SU-DHL-6 (cell line): ENCODE results near the gene C3orf70.

Experiments
- H2AFZ ChIP-seq: fragments of 200-600 bp; sonication (generic); 2 replicates; pipeline ENCODE4 v1.6.1; 2014; ENCODE audit warnings: low read depth, mild to moderate bottlenecking, moderate library complexity, mixed read lengths, antibody characterized with exemption, low read length; ENCODE audit not compliant: severe bottlenecking
- H3F3A ChIP-seq: fragments of 200-600 bp; shearing (Covaris generic); 2 replicates; pipeline ENCODE4 v1.6.0; 2016; ENCODE audit warnings: antibody characterized with exemption, mild to moderate bottlenecking; ENCODE audit not compliant: insufficient read depth
- H3K27ac ChIP-seq: fragments of 200-600 bp; sonication (generic); 2 replicates; pipeline ENCODE4 v1.5.1; 2016; ENCODE audit warnings: low read depth, mild to moderate bottlenecking, low read length, moderate library complexity, mixed read lengths
- H3K27me3 ChIP-seq: fragments of 200-600 bp; sonication (generic), shearing (Covaris generic); 2 replicates; pipeline ENCODE4 v1.6.0; 2014; ENCODE audit warnings: mild to moderate bottlenecking, low read length
- H3K36me3 ChIP-seq: fragments of 200-600 bp; sonication (generic); 2 replicates; pipeline ENCODE4 v1.6.1; 2014; ENCODE audit warnings: mild to moderate bottlenecking, low read length, mixed read lengths
- H3K4me2 ChIP-seq: fragments of 300-600, 200-600 bp; shearing (Covaris generic), sonication (generic); 2 replicates; pipeline ENCODE4 v1.6.0; 2014; ENCODE audit warnings: low read length, low read depth, mild to moderate bottlenecking; ENCODE audit not compliant: poor library complexity, severe bottlenecking
- H3K4me3 ChIP-seq: fragments of 200-600 bp; sonication (generic); 2 replicates; pipeline ENCODE4 v1.5.1; 2014; ENCODE audit warnings: antibody characterized with exemption, low read length, mild to moderate bottlenecking, mixed read lengths; ENCODE audit not compliant: insufficient read depth, poor library complexity, severe bottlenecking
- H3K79me2 ChIP-seq: fragments of 200-600 bp; sonication (generic); 2 replicates; pipeline ENCODE4 v1.6.1; 2014; ENCODE audit warnings: mild to moderate bottlenecking, low read length, moderate library complexity; ENCODE audit not compliant: insufficient read depth
- H3K9ac ChIP-seq: fragments of 200-600 bp; sonication (generic); 2 replicates; pipeline ENCODE4 v1.7.0; 2014; ENCODE audit warnings: mild to moderate bottlenecking, low read length
- H3K9me2 ChIP-seq: fragments of 200-600 bp; sonication (generic); replicated peaks from 2 replicates; pipeline ENCODE4 v1.6.1; 2014; ENCODE audit warnings: low read length; ENCODE audit not compliant: insufficient read depth
- H3K9me3 ChIP-seq: fragments of 200-600 bp; sonication (generic); 2 replicates; pipeline ENCODE4 v1.6.1; 2014; ENCODE audit warnings: low read length, mixed read lengths; ENCODE audit not compliant: insufficient read depth
- H4K20me1 ChIP-seq: fragments of 200-600 bp; sonication (generic); 2 replicates; pipeline ENCODE4 v1.6.1; 2014; ENCODE audit warnings: low read depth, mild to moderate bottlenecking, antibody characterized with exemption, low read length, moderate library complexity, mixed read lengths
- CTCF ChIP-seq: fragments of 200-600 bp; sonication (generic); IDR thresholded peaks from one replicate; pipeline ENCODE4 v1.5.1; 2017; ENCODE audit warnings: antibody characterized with exemption, mild to moderate bottlenecking, low read length, moderate library complexity; ENCODE audit not compliant: insufficient read depth, poor library complexity, severe bottlenecking
- EZH2phosphoT487 ChIP-seq: fragments of 200-600 bp; sonication (generic), shearing (Covaris generic); conservative IDR thresholded peaks from 2 replicates; pipeline ENCODE4 v1.6.1; 2018; ENCODE audit warnings: mild to moderate bottlenecking, antibody characterized with exemption, low read length, moderate library complexity, mixed read lengths

The C3orf70 gene

DNA sequence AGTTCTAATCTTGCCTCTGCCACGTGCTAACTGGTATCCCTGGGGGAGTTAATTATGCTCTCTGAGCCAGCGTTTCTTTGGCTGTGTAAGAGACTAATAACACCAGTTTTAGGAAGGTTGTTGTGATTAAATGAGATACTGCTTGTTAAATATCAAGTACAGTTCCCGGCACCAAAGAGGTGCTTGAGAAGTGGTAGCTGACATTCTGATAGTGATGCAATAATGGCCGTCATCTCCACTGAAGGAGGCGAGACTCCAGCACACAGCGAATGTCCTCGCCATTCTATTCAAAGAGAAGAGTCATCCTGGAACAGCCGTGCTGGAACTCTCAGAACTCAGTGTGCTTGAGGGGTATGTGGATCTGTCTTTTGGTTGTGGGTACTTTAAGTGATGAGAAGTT is 9.8 kb upstream of the C3orf70 start:
- Histone ChIP-seq H4K20me1 (no peaks in the 10 kb centered on the region), H3K4me3 (no peak overlapping the region), H3K27me3 (no peaks in the 10 kb centered on the region), H3K9me2 (no peaks in the 10 kb centered on the region), H3F3A (no peaks in the 10 kb centered on the region), H3K27ac (no peak overlapping the region), H3K79me2 (no peaks in the 10 kb centered on the region), H3K36me3 (no peaks in the 10 kb centered on the region), H2AFZ (no peak overlapping the region), H3K4me2 (no peak overlapping the region), H3K9ac (no peak overlapping the region), H3K9me3 (no peaks in the 10 kb centered on the region)
- TF ChIP-seq CTCF (no peak), EZH2phosphoT487 (no peak)

DNA sequence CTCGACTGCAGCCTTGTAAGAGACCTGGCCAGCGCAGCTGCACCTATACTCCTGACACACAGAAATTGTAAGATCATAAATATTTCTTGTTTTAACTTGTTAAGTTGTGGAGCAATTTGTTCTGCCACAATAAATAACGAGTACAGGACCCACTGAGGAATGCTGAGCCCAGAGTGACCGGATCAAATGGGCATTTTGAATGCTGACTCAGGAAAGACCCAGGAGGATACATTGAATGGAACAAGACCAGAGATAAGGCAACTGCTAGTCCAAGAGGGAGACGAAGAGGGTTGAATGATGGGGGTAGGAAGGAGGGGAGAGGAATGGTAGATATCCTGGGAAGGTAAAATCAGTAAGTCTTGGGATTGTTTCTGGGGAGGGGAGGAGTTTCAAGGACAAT is 8.9 kb upstream of the C3orf70 start:
- no peak overlapping the region for H3K27ac ChIP-seq
- H3K79me2 ChIP-seq = no peaks in the 10 kb centered on the region
- no peak overlapping the region for H3K9ac ChIP-seq
- H3K4me3 ChIP-seq = no peak overlapping the region
- no peak overlapping the region for H3K4me2 ChIP-seq
- H3K27me3 ChIP-seq = no peaks in the 10 kb centered on the region
- H3K9me3 ChIP-seq = no peaks in the 10 kb centered on the region
- no peaks in the 10 kb centered on the region for H3K36me3 ChIP-seq
- no peaks in the 10 kb centered on the region for H4K20me1 ChIP-seq
- TF ChIP-seq CTCF = no peak
- no peak for TF ChIP-seq EZH2phosphoT487
- H3K9me2 ChIP-seq = no peaks in the 10 kb centered on the region
- no peaks in the 10 kb centered on the region for H3F3A ChIP-seq
- H2AFZ ChIP-seq = no peak overlapping the region

GRCh38 chr3:185157347-185157746 is 4.5 kb upstream of the C3orf70 start:
- H3K9me2 ChIP-seq = no peaks in the 10 kb centered on the region
- TF ChIP-seq EZH2phosphoT487 (no peak), CTCF (no peak)
- no peaks in the 10 kb centered on the region for H4K20me1 ChIP-seq
- H3K36me3 ChIP-seq = no peaks in the 10 kb centered on the region
- no peaks in the 10 kb centered on the region for H3F3A ChIP-seq
- H3K27ac ChIP-seq = no peak overlapping the region
- no peak overlapping the region for H3K4me3 ChIP-seq
- no peak overlapping the region for H3K9ac ChIP-seq
- H3K79me2 ChIP-seq = no peaks in the 10 kb centered on the region
- no peak overlapping the region for H2AFZ ChIP-seq
- no peaks in the 10 kb centered on the region for H3K27me3 ChIP-seq
- H3K9me3 ChIP-seq = no peaks in the 10 kb centered on the region
- no peak overlapping the region for H3K4me2 ChIP-seq

- H3K36me3 ChIP-seq = no peaks in the 10 kb centered on the region
- no peak overlapping the region for H3K9ac ChIP-seq
- TF ChIP-seq CTCF = no peak
- no peak for TF ChIP-seq EZH2phosphoT487
- no peaks in the 10 kb centered on the region for H3K79me2 ChIP-seq
- no peaks in the 10 kb centered on the region for H4K20me1 ChIP-seq
- no peak overlapping the region for H3K4me2 ChIP-seq
- H3K9me2 ChIP-seq = no peaks in the 10 kb centered on the region
- H2AFZ ChIP-seq = no peak overlapping the region
- H3K27ac ChIP-seq = no peak overlapping the region
- H3K9me3 ChIP-seq = no peaks in the 10 kb centered on the region
- H3K27me3 ChIP-seq = no peaks in the 10 kb centered on the region
- no peak overlapping the region for H3K4me3 ChIP-seq
- H3F3A ChIP-seq = no peaks in the 10 kb centered on the region
Observed at GRCh38 chr3:185155678-185156077, 2.8 kb upstream of the C3orf70 start.
